AG04449 (cell line): ENCODE measurements around the gene ERC2.

Source experiments
- CTCF ChIA-PET: fragments of 350-600 bp; formaldehyde crosslinking; extraction: SDS; loops from one replicate; lab custom pipeline; 2021; ENCODE audit warnings: antibody characterized with exemption; lab: Yijun Ruan, JAX
- POLR2A ChIA-PET: fragments of 400-600, 350-600 bp; formaldehyde crosslinking; extraction: SDS; loops from one replicate; lab custom pipeline; 2020; ENCODE audit warnings: antibody characterized with exemption, inconsistent platforms; lab: Yijun Ruan, JAX
- DNase-seq: peaks from one replicate; pipeline ENCODE4 v3.0.0-alpha.2; 2010; ENCODE audit warnings: low read depth, low spot score
- H3K4me3 ChIP-seq: 2 replicates; pipeline ENCODE4 v1.5.1; 2011; ENCODE audit warnings: low read depth, mild to moderate bottlenecking, control low read depth, low read length
- CTCF ChIP-seq: IDR thresholded peaks from one replicate; pipeline ENCODE4 v1.5.1; 2011; ENCODE audit warnings: mild to moderate bottlenecking, moderate library complexity, low read length, control low read depth, inconsistent platforms; ENCODE audit not compliant: insufficient read depth; ENCODE audit errors: missing control alignments

ERC2 gene

GRCh38 chr3:56423661-56424099, 44.6 kb downstream of the ERC2 start:
- CTCF ChIA-PET = no interaction called here
- H3K4me3 ChIP-seq = no peak overlapping the region
- DNase-seq = no peak
- POLR2A ChIA-PET = no interaction called here
- TF ChIP-seq CTCF = no peak

GRCh38 chr3:56422316-56422715, 46.0 kb downstream of the ERC2 start:
- TF ChIP-seq CTCF = no peak
- POLR2A ChIA-PET = no interaction called here
- CTCF ChIA-PET = no interaction called here
- no peak for DNase-seq
- no peak overlapping the region for H3K4me3 ChIP-seq

- POLR2A ChIA-PET = no interaction called here
- no peak overlapping the region for H3K4me3 ChIP-seq
- DNase-seq = no peak
- no peak for TF ChIP-seq CTCF
- CTCF ChIA-PET = no interaction called here
These were observed 47.1 kb downstream of the ERC2 start for GRCh38 chr3:56421205-56421604.

GRCh38 chr3:56415652-56416051, 52.6 kb downstream of the ERC2 start:
- H3K4me3 ChIP-seq = no peak overlapping the region
- ChIA-PET POLR2A (no interaction called here), CTCF (no interaction called here)
- no peak for DNase-seq
- no peak for TF ChIP-seq CTCF

- DNase-seq = no peak
- no peak for TF ChIP-seq CTCF
- ChIA-PET CTCF (no interaction called here), POLR2A (no interaction called here)
- no peak overlapping the region for H3K4me3 ChIP-seq
These were observed 54.4 kb downstream of the ERC2 start for GRCh38 chr3:56413911-56414310.

DNA sequence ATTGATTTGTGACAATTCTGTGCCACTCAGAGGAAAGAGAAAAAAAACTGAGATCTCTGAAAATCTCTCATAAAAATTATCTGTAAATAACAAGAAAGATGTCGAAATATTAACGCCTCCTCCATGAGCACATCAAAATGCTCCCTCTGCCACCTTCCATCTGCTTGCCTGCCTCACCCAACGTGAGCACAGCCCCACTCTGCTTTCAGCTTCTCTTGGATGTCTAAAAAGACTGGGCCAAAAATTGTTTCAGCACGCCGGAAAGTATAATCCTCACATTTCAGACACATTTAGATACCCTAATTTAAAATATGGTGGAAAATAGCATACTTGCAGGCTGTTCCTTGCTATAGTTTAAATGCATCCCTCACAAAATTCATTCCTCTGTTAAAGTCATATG, 57.1 kb downstream of the ERC2 start:
- CTCF ChIA-PET = no interaction called here
- no peak for TF ChIP-seq CTCF

More for the DNA sequence above, 57.1 kb downstream of the ERC2 start:
- no peak for DNase-seq
- POLR2A ChIA-PET = no interaction called here
- H3K4me3 ChIP-seq = no peak overlapping the region
